ENCODE results near the gene CDR2. TPM values are rescaled to one million over a fixed set of nuclear protein-coding genes. Genes with fewer than 3 reads are reported as not detected.

CDR2 gene
- total and polyA plus RNA-seq, 2 experiments from 2014 or later = 26.7 to 30.9 TPM

- TF ChIP-seq CTCF (IDR thresholded peaks at IDR 0.05; ENCODE audit: poor library complexity) = no peak
- no peak for TF ChIP-seq EZH2phosphoT487 (IDR thresholded peaks at IDR 0.05; ENCODE audit: low read depth, severe bottlenecking, unreplicated experiment)
- TF ChIP-seq EZH2 (IDR thresholded peaks at IDR 0.05; ENCODE audit: borderline replicate concordance) = no peak
- Histone ChIP-seq H3K4me1 (ENCODE audit: insufficient read depth) (no peaks in the 10 kb centered on the region), H3K4me2 (no peak overlapping the region), H3K36me3 (replicated peaks; ENCODE audit: insufficient read depth, low read depth) (peaks cover 3% of the 10 kb centered on the region), H4K20me1 (ENCODE audit: insufficient read depth, poor library complexity, severe bottlenecking) (peaks cover 3% of the 10 kb centered on the region), H3K9me3 (ENCODE audit: low read depth) (no peaks in the 10 kb centered on the region), H3K79me2 (peaks cover 81% of the 10 kb centered on the region), H3K4me3 (no peak overlapping the region), H3K27ac (no peak overlapping the region), H3K27me3 (no peaks in the 10 kb centered on the region), H3K9me2 (replicated peaks; ENCODE audit: insufficient read depth) (no peaks in the 10 kb centered on the region), H2AFZ (no peak overlapping the region)
- no peak for DNase-seq (ENCODE audit: low spot score)
These were observed 14.7 kb downstream of the CDR2 start for GRCh38 chr16:22359679-22360078.

GRCh38 chr16:22358000-22358399 lies 16.4 kb downstream of the CDR2 start:
- H3K4me3 ChIP-seq = no peak overlapping the region
- peaks cover 65% of the 10 kb centered on the region for H3K79me2 ChIP-seq
- no peak for TF ChIP-seq EZH2 (IDR thresholded peaks at IDR 0.05; ENCODE audit: borderline replicate concordance)
- no peak for TF ChIP-seq CTCF (IDR thresholded peaks at IDR 0.05; ENCODE audit: poor library complexity)
- TF ChIP-seq EZH2phosphoT487 (IDR thresholded peaks at IDR 0.05; ENCODE audit: low read depth, severe bottlenecking, unreplicated experiment) = no peak
- peaks cover 3% of the 10 kb centered on the region for H4K20me1 ChIP-seq (ENCODE audit: insufficient read depth, poor library complexity, severe bottlenecking)
- no peaks in the 10 kb centered on the region for H3K27me3 ChIP-seq
- WGBS (ENCODE audit: low lambda C conversion rate, missing lambda C conversion rate) = 94% methylated on average over 1 of the region's 1 CpG
- H3K36me3 ChIP-seq (replicated peaks; ENCODE audit: insufficient read depth, low read depth) = peaks cover 3% of the 10 kb centered on the region
- no peak overlapping the region for H2AFZ ChIP-seq
- no peak for DNase-seq (ENCODE audit: low spot score)
- H3K9me3 ChIP-seq (ENCODE audit: low read depth) = no peaks in the 10 kb centered on the region
- peaks cover 9% of the 10 kb centered on the region for H3K4me1 ChIP-seq (ENCODE audit: insufficient read depth)
- no peak overlapping the region for H3K4me2 ChIP-seq
- no peaks in the 10 kb centered on the region for H3K9me2 ChIP-seq (replicated peaks; ENCODE audit: insufficient read depth)
- H3K27ac ChIP-seq = no peak overlapping the region

- WGBS (ENCODE audit: low lambda C conversion rate, missing lambda C conversion rate) = 75% methylated on average over 1 of the region's 1 CpG
- no peak overlapping the region for H3K4me2 ChIP-seq
- peaks cover 61% of the 10 kb centered on the region for H3K79me2 ChIP-seq
- no peak overlapping the region for H2AFZ ChIP-seq
- DNase-seq (ENCODE audit: low spot score) = no peak
- no peaks in the 10 kb centered on the region for H3K9me3 ChIP-seq (ENCODE audit: low read depth)
- no peaks in the 10 kb centered on the region for H3K9me2 ChIP-seq (replicated peaks; ENCODE audit: insufficient read depth)
- H3K4me3 ChIP-seq = no peak overlapping the region
- TF ChIP-seq EZH2 (IDR thresholded peaks at IDR 0.05; ENCODE audit: borderline replicate concordance) = no peak
- TF ChIP-seq EZH2phosphoT487 (IDR thresholded peaks at IDR 0.05; ENCODE audit: low read depth, severe bottlenecking, unreplicated experiment) = no peak
- no peak for TF ChIP-seq CTCF (IDR thresholded peaks at IDR 0.05; ENCODE audit: poor library complexity)
- H3K36me3 ChIP-seq (replicated peaks; ENCODE audit: insufficient read depth, low read depth) = peaks cover 3% of the 10 kb centered on the region
- no peaks in the 10 kb centered on the region for H3K27me3 ChIP-seq
- H4K20me1 ChIP-seq (ENCODE audit: insufficient read depth, poor library complexity, severe bottlenecking) = peaks cover 3% of the 10 kb centered on the region
- peaks cover 13% of the 10 kb centered on the region for H3K4me1 ChIP-seq (ENCODE audit: insufficient read depth)
- H3K27ac ChIP-seq = no peak overlapping the region
These were observed 16.8 kb downstream of the CDR2 start for GRCh38 chr16:22357635-22357971.
